ENCODE measurements around the gene MDK.

- TF ChIP-seq, protein P1, sequence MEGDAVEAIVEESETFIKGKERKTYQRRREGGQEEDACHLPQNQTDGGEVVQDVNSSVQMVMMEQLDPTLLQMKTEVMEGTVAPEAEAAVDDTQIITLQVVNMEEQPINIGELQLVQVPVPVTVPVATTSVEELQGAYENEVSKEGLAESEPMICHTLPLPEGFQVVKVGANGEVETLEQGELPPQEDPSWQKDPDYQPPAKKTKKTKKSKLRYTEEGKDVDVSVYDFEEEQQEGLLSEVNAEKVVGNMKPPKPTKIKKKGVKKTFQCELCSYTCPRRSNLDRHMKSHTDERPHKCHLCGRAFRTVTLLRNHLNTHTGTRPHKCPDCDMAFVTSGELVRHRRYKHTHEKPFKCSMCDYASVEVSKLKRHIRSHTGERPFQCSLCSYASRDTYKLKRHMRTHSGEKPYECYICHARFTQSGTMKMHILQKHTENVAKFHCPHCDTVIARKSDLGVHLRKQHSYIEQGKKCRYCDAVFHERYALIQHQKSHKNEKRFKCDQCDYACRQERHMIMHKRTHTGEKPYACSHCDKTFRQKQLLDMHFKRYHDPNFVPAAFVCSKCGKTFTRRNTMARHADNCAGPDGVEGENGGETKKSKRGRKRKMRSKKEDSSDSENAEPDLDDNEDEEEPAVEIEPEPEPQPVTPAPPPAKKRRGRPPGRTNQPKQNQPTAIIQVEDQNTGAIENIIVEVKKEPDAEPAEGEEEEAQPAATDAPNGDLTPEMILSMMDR (IDR thresholded peaks at IDR 0.05): no peak
- no peak for TF ChIP-seq POLR2A (IDR thresholded peaks at IDR 0.05)
These were observed 4.6 kb downstream of the MDK start for GRCh38 chr11:46386005-46386578.
